TTC549 (cell line): ENCODE data around the gene LMCD1.
A peak's percentile ranks its signal among the peaks of the same experiment; 100 is the strongest.

Experiments used
- FAIRE-seq: peaks from 2 replicates; lab custom pipeline; 2012; peaks lifted over from hg19 to GRCh38; lab: Jason Lieb, UNC

Gene LMCD1, protein sequence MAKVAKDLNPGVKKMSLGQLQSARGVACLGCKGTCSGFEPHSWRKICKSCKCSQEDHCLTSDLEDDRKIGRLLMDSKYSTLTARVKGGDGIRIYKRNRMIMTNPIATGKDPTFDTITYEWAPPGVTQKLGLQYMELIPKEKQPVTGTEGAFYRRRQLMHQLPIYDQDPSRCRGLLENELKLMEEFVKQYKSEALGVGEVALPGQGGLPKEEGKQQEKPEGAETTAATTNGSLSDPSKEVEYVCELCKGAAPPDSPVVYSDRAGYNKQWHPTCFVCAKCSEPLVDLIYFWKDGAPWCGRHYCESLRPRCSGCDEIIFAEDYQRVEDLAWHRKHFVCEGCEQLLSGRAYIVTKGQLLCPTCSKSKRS

DNA sequence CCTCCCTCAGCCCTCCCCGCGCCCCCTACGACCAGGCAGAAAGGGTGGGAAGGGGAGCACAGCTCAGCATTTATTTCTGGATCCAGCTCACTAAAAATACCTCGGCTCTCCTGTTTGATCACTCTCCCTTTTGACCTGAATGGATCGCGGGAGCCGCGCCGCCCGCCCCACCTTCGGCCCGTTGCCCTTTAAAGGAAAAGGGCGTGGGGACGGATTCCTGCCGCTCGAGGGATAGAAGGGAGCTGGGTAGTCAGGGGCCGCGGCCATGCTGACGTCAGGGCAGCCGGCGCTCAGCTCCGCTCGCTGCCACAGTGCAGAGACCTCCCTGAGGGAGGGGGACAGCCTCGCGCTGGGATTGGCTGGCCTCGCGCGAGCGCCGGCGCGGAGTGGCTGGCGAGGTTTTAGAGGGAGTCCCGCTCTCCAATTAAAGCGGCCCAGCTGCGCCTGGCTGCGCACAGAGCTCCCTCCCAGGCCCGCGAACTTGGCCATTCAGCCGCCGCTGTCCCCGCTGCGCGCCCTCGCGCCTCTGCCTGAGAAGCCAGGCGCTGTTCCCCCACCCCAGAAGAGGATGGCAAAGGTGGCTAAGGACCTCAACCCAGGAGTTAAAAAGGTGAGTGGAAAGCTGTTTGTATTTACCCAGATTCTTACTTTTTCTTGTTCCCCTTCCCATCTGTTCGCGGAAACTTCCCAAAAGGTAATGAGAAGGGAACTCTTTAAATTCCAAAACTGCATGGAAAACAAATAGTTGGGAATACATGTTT, at the start of gene LMCD1:
Gene LMCD1 (plus strand): TSS at position 453 of the 761 bp plus-strand sequence. CDS start 116 bp downstream, at position 569.
- peak; percentile 92 for FAIRE-seq

DNA sequence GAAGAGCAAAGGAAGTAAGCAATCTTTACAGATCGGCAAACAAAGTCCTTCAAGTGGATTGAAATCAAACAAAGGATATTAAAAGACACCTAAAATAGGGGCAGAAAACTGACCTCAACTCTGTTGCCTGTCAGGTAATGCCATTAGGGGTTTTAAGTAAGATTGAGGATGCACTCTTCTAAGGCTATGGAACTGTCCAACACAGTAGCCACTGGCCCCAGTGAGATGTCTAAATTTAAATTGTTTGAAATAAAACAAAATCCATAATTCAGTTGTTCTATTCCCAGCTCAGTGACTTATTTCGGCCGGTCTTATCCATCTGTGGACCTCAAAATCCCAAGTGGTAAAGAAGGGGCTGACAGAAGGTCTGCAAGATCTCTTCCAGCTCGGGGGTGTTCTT, 49.5 kb upstream of the LMCD1 start:
- FAIRE-seq = no peak

DNA sequence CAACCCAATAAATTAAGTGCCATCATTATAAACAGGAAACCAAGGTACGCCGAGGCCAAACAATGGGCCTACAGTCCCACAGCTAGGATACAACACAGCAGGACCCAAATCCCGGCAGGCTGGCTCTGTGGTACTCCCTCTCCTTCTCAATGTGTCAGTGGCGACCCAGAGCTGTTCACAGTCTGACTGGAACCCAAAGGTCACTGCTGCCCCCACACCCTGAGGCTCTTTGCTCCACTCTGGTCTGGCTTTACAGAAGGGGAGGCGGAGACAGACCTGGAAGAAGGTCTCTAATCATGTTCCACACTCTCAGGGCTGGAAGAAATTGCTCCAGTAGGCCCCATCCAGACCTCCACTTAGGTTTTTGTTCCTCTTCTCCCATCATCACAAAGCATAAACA, 48.5 kb upstream of the LMCD1 start:
- FAIRE-seq = no peak

DNA sequence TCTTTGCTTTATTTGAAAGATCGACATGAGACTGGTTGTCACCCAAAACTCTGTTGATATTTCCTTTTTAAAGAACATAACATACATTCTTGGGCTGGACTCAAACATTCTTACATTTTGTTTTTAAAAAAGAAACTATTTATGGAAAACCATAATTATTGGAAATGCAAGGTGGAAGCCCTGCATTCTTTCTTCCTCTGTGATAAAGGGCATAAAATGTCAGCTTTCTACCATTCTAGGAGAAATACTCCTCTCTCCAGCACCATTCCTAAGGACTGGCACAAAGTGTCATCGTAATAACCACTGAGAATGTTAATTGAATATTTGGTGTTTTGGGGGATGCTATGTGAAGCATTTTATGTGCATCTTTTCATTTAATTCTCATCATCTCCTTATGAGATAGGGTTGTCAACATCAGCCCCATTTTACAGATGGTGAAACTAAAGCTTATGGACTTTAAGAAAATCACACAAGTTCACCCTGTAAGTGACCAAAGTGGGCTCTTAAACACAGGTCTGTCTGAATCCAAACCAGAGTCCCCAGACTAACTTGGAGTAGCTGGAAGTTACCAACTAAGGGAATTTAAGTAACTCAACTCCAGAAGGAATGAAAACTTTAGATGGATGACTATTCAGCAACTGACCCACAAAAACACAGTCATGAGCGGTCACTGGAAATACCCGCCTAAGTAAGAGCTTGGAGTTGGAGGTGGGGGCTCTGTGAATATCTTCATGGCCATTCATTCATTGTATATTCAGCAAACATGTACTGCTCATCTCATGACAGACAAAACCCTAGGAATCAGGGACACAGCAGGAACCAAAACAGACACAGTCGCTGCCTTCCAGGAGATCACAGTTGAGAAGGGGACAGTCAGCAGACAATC, 45.9 kb upstream of the LMCD1 start:
- FAIRE-seq = no peak

DNA sequence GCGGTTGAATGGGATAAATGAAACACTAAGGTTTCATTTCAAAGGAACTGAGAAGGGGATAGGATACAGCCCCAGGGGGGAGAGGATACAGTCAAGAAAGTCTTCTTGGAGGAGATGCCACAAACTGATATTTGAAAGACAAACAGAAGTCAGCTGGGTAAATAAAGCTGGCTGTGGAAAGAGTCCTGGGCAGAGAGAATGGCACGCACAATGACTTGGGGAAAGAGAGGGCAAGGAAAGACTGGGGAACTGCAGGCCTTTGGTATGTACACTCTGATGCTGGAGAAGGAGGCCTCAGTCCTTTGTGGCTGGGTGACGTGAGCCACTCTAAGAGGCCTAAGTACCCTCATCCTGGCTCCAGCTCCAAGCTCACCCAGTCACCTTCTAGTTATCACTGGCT, 45.2 kb upstream of the LMCD1 start:
- no peak for FAIRE-seq

DNA sequence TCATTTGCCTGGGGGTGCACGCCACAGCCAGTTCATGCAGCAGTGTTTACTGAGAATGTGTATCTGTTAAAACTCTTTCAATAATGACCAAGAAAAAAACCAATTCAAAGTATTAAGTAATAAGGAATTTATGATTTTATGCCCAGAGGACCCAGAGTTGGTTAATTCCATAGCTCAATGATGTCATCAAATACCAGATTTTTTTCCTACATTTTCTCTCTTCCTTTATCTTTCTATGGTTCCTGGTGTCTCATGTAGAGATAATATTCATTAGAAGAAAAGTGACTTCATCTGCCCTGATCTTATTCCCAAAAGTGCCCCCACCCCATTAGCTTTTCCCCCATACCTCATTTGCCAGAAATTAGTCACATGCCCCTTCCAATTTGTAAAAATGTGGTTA, 44.6 kb upstream of the LMCD1 start:
- FAIRE-seq = no peak

DNA sequence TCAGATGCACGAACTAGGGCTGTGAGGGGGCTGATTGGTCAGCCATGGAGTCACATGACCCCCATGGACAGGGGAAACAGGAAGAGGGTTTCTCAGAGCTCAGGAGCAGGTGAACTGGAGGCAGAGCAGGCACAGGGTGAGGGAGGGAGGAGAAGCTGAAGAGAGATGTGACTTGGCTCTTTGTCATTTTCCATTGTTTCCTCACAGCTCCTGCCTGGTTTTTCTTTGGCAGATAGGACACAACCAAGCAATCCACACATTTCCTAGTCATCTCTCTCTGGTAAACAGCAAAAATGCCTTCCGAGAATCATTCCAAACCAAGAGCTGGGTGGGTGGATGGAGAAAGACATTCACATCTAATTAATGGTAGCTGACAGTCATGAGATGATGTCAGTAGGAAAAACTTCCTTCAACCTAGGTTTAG, 43.4 kb upstream of the LMCD1 start:
- no peak for FAIRE-seq

DNA sequence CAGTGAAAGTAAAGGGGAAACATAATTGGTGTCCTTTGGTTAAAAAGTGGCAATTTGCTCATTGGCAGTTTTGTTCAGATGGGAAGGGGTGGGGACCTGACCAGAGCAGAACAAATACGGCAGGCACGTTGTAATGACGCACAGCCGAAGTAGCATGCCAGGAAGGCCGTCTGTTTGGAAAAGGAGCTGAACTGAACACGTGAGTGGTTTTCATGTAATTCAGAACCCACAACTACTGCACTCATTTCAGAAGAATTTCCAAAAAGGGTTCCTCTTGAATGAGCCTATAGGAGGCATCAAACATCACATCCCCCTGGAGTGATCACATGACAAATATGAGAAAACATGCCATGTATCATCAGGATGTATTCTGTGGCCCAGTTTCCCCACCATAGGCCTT, 42.9 kb upstream of the LMCD1 start:
- no peak for FAIRE-seq

DNA sequence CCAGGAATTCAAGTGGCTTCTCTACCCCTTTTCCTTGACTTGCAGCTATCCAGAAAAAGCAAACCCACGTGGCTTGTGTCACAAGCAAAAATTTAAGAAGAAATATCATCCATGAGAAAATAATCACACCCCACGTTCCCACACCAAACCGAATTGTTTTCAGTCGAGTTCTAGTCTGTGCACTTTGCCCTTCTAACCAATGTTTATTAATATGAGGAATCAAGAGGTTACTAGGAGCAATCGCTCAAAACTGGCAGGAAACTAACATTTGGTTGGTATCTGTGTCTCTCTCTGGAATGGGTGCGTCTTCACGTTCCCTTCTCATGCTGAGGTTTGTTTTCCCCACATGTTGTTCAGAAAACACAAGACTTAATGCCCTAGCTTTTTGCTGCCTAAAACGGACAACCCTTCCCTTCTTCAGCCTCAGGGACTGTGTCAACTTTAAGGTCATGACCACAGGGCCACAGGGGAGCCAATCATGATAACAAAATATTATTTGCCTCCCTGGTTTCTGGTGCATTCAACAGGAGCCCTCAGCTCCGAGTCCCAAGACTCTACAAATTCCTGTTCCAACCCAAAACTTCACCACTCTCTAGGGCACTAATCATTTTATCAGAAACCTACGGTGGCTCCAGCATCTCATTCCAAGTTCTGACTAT, 41.4 kb upstream of the LMCD1 start:
- FAIRE-seq = no peak

DNA sequence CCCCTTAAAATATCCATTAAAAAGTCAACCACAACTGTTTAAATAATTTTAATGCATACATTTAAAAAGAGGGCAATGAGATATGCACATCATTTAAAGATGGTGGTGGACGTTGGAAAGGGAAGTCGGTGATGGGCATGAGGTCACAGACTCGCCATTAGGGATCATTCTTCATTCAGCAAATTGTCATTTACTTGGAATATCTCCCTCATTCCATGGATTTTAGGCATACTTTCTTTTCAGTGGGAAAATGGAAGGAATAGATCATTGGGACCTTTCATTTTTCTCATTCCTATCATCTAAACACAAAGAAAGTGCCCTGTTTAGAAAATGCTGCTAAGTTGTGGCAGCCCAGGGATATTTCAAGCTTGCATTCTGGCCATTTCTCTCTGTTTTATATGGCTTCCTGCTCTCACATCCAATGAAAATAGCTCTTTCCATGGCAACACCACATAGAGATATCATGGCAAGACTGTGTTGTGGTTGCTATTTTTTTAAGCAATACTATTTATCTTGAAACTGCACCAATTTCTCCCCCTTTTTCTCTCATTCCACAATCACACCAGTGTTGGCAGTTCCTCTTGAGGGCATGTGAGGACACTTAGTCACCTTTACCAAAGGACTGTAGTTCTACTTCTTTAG, 40.7 kb upstream of the LMCD1 start:
- FAIRE-seq = no peak

DNA sequence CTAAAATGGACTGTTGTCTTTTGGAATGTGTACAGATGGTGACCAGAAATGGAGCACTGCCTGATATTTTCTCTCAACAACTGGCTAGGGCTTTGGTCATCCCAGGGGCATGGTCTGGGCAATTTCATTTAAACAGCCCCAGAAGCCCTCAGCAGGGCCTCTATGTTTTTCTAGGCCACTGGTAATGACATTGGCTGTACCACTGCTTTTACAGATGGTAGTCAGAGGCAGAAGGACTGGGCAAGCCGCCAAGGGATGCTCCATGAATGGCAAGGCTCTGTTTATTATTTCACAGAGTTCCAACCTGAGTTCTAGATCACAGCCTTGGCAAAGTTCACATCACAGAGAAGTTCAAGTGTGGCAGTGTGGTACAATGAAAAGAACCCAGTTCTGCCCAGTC, 37.0 kb upstream of the LMCD1 start:
- no peak for FAIRE-seq

DNA sequence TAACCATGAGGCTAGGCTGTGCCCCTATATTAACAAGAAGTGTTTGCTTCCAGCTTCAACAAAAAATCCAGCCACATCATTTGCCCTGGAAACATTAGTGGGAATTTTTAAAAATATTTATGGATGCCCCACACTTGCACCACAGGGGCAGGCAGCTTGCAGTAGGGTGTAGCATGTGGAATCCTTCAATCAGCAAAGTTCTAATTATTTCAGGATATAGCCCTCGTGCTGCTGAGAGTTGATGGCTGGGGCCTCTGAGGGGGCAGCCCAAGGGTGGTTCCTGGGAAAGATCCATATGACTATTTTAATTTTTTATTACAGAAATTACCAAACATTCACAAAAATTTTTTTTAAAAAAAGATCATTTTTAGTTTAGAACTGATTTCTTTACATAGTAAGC, 35.1 kb upstream of the LMCD1 start:
- no peak for FAIRE-seq

DNA sequence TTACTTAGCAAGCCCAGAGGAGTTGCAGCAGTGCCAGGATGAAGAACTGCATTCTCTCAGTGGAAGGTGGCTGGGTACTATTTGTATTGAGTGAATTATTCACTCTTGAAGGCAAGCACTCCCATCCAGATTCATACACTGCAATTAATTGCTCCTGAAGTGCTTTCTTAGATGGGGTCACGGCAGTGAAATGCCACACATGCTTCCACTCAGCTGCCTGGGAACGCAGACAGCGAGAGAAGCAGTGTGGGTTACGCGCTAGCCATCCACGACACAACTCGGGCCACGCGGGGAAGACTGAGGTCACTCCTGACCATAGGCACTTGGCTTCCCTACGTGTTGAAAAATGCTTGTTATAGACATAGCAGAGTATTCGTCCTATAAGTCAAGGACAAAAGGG, 30.8 kb upstream of the LMCD1 start:
- FAIRE-seq = no peak

DNA sequence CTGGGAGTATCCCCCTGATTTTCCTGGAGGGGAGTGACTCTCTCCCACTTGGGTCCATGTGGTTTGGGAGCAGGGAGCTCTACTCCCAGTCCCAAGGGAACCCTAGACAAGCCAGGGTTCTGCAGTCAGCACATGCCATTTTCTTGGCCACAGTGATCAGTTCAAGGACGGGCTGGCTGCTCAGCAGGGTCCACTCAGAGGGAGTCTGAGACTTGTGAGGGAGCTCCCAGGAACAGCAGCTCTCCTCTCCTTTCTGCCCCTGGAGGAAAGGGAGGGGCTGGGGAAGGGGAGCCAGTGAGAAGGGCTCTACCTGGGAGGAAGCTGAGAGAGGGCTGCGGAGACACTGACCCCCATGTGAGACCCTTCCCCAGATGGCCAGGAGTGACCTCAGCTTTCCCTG, 29.1 kb upstream of the LMCD1 start:
- no peak for FAIRE-seq

DNA sequence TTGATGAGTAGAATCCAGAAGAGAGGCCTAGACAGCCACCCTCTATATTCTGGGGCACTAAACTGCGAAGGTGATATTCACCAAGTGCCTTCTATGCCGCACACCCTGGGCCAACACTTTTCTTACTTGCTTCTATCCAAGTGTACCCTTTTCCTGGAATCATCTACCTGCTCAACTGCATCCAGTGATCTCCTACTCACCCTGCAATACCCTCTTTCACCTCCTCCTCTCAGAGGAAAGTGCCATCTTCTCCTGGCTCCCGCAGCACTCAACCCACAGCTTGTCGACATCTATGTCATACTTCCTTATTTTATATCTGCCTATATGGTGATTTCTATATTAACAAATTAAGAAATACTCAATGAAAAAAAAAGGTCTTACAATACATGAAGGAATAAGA, 28.6 kb upstream of the LMCD1 start:
- no peak for FAIRE-seq

DNA sequence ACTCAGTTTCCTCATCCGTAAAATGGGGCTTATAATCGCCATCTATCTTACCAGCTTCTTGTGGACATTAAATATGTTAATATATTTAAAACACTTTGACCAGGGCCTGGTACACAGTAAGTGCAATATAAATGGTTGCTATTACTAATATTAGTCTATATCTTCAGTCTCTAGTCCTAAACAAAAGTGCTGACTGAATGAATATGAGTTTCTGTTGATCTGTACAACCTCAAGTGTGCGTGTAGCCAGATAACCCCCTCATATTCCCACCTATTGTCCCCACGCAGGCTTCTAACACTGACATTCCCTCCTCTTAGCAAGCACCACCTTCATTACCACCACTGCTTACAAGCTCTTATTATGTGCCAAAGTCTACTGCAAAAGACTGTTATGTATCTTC, 27.6 kb upstream of the LMCD1 start:
- FAIRE-seq = no peak

DNA sequence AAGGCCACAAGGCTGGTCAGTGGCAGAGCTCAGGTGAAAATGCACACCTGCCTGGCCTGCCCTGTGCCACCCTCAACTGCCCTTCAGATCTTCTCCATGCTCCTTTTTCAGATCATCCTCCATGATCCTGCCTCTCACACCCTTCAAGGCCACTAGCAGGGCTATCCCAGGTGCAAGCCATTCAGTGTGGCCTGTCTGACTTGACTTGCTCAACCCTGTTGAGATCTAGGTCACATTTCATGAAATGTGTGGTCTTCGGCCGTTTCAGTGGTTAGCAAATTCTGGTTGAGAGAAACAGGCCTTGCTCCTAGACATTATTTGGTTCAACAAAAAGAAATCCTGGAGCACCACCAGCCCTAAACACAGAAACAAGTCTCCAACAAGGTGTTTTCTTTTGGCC, 26.6 kb upstream of the LMCD1 start:
- no peak for FAIRE-seq

DNA sequence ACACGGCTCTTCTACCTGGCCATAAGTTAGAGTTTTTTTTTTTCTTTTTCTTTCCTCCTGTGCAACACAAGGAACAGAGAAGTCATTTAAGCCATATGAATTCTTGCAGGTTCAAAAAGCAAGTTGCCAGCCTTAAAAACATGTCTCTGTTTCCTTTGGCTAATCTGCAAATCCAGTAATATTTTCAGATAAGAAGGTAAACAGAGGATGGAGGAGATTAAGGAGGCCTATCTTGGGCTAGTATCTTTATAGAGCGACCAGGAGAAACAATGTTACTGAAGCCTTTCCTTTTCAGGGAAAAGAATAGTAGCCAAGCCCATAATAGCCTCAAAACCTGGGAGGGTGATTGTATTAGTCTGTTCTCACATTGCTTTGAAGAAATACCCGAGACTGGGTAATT, 20.9 kb upstream of the LMCD1 start:
- no peak for FAIRE-seq

DNA sequence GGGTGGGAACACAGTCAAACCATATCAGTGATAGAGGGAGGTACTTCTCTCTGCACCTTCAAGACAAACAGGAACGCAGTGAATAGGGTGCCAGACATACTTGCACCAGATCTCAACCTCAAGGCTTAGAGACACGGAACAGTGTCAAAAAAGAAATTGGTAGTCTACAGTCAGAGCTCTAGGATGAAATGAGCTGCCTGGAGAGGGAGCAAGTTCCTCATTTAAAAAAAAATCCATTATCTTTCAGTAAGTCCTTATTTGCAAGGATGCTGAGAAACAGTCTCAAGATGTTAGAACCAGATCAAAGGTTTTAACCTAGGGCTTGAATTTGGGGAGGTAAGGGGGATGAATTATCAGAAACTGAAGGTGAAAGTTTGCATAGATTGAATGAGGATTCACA, 20.2 kb upstream of the LMCD1 start:
- FAIRE-seq = no peak

DNA sequence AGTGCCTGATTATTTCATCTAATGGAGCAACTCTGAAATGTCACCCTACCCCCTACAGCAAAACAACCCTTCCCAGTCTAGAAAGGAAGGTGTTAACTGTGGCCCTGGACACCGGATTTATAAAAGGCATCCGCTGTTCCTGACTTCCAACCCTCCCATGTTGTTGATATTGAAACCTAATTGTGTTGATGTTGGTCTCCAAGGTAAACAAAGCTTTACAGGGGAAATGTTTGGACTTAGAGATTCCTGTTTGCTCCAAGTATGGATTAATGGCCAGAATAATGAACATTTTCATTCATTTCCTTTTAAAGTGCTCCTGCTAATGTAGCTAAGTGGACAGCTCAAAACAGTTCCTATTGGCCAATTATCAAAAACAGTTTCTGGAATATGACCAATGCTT, 19.4 kb upstream of the LMCD1 start:
- FAIRE-seq = no peak

DNA sequence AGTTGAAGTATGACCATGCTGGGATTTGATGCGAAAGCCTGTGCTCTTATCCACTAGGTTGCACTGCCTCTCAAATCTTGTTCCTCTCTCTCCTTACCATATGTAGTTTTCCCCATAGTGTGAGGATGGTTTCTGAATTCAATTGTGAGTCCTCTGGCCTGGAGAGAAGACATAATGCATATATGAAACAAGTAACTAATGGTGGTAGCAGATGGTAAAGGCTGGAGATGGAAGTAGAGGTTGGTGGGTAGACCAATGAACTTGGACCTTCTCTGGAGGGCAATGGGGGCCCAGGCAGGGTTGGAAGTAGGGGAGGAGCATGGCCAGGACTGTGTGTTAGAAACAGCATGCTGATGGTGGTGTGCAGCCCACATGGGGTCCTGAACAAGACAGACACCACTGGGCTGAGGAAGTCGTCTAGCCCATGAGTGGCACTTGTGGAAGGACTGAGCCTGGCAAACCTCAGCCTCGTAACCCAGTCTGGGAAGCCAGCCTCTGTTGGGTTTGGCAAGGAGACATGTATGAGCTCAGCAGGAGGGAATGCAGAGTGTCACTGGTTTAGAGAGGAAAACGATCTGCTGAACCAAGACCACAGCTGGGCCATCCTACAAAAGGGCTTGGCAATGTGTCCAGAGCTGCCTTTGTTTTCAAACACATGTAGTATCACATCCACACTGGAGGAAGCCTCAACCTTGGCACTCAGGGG, 18.5 kb upstream of the LMCD1 start:
- FAIRE-seq = no peak
